Parathyroid adenoma (tissue), 2 donors: ENCODE data around the gene OPCML.

ENCODE experiments used
- H2AFZ ChIP-seq: fragments of 300-600 bp; sonication (generic); one replicate; pipeline ENCODE4 v1.7.0; 2017; ENCODE audit warnings: antibody characterized with exemption, mild to moderate bottlenecking
- H3K27ac ChIP-seq: fragments of 300-600 bp; sonication (generic); one replicate; pipeline ENCODE4 v1.7.0; 2017
- H3K27me3 ChIP-seq: fragments of 300-600 bp; sonication (generic); one replicate; pipeline ENCODE4 v1.7.0; 2017; ENCODE audit warnings: low read length; ENCODE audit not compliant: control insufficient read depth, insufficient read depth
- H3K36me3 ChIP-seq: fragments of 300-600 bp; sonication (generic); one replicate; pipeline ENCODE4 v1.7.0; 2017; ENCODE audit warnings: low read length; ENCODE audit not compliant: control insufficient read depth, insufficient read depth
- H3K4me1 ChIP-seq: fragments of 300-600 bp; sonication (generic); one replicate; pipeline ENCODE4 v1.7.0; 2017; ENCODE audit warnings: control low read depth
- H3K4me2 ChIP-seq: fragments of 300-600 bp; sonication (generic); one replicate; pipeline ENCODE4 v1.7.0; 2017; ENCODE audit warnings: low read length
- H3K4me3 ChIP-seq: fragments of 300-600 bp; sonication (generic); one replicate; pipeline ENCODE4 v1.7.0; 2017; ENCODE audit warnings: low read depth, low read length
- H3K79me2 ChIP-seq: fragments of 300-600 bp; sonication (generic); one replicate; pipeline ENCODE4 v1.7.0; 2017; ENCODE audit warnings: control low read depth
- H3K9ac ChIP-seq: fragments of 300-600 bp; sonication (generic); one replicate; pipeline ENCODE4 v1.7.0; 2017; ENCODE audit warnings: mild to moderate bottlenecking
- H3K9me3 ChIP-seq: fragments of 300-600 bp; sonication (generic); one replicate; pipeline ENCODE4 v1.7.0; 2017; ENCODE audit warnings: low read length; ENCODE audit not compliant: control insufficient read depth
- TF ChIP-seq, protein P1 (sequence below): fragments of 300-600 bp; sonication (generic); IDR thresholded peaks from one replicate; pipeline ENCODE4 v1.7.0; 2017; ENCODE audit warnings: antibody characterized with exemption, mild to moderate bottlenecking
- donor health status: primary hyperparathyroidism.

OPCML gene

DNA sequence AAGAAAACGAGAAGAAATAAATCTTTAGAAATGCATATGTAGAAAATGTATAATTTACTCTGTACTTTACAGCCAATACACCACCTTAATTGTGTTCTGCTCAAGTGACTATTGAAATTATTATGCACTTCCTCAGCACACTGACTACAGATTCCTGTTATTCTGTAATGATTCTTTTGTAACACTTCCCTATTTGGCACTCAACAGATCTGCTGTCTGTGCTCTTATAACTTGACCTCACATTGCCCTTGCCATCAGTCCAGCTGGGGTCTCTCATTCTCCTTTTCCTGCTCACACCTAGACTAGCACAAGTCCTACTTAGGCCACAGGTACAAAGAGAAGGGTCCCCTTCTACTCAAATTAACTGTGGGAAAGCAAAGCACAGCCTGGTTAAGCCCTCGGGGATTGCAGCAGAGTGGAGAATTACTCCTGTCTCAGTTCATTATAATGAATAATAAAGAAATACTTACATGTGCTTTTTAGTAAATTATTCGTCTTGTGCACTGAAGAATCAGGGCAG is 860.4 kb downstream of the OPCML start:
- no peak overlapping the region for H3K27ac ChIP-seq
- no peak overlapping the region for H2AFZ ChIP-seq
- H3K4me3 ChIP-seq, result no peak overlapping the region
- H3K4me2 ChIP-seq, result no peak overlapping the region
- no peaks in the 10 kb centered on the region for H3K27me3 ChIP-seq
- no peak overlapping the region for H3K9ac ChIP-seq
- H3K4me1 ChIP-seq, result no peaks in the 10 kb centered on the region
- H3K36me3 ChIP-seq, result no peaks in the 10 kb centered on the region
- TF ChIP-seq, protein P1, sequence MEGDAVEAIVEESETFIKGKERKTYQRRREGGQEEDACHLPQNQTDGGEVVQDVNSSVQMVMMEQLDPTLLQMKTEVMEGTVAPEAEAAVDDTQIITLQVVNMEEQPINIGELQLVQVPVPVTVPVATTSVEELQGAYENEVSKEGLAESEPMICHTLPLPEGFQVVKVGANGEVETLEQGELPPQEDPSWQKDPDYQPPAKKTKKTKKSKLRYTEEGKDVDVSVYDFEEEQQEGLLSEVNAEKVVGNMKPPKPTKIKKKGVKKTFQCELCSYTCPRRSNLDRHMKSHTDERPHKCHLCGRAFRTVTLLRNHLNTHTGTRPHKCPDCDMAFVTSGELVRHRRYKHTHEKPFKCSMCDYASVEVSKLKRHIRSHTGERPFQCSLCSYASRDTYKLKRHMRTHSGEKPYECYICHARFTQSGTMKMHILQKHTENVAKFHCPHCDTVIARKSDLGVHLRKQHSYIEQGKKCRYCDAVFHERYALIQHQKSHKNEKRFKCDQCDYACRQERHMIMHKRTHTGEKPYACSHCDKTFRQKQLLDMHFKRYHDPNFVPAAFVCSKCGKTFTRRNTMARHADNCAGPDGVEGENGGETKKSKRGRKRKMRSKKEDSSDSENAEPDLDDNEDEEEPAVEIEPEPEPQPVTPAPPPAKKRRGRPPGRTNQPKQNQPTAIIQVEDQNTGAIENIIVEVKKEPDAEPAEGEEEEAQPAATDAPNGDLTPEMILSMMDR, result no peak
- no peaks in the 10 kb centered on the region for H3K79me2 ChIP-seq
- no peaks in the 10 kb centered on the region for H3K9me3 ChIP-seq

GRCh38 chr11:132670921-132671675 is 861.2 kb downstream of the OPCML start:
- Histone ChIP-seq H3K9ac (no peak overlapping the region), H3K27me3 (no peaks in the 10 kb centered on the region), H3K79me2 (no peaks in the 10 kb centered on the region), H3K4me2 (no peak overlapping the region), H3K4me3 (no peak overlapping the region), H3K27ac (no peak overlapping the region), H3K36me3 (no peaks in the 10 kb centered on the region), H2AFZ (no peak overlapping the region), H3K9me3 (no peaks in the 10 kb centered on the region), H3K4me1 (no peaks in the 10 kb centered on the region)
- TF ChIP-seq, protein P1, result no peak

- no peaks in the 10 kb centered on the region for H3K36me3 ChIP-seq
- no peaks in the 10 kb centered on the region for H3K27me3 ChIP-seq
- H3K4me3 ChIP-seq, result no peak overlapping the region
- H3K27ac ChIP-seq, result no peak overlapping the region
- H3K4me1 ChIP-seq, result no peaks in the 10 kb centered on the region
- H3K9ac ChIP-seq, result no peak overlapping the region
- TF ChIP-seq, protein P1, result no peak
- no peak overlapping the region for H2AFZ ChIP-seq
- H3K4me2 ChIP-seq, result no peak overlapping the region
- no peaks in the 10 kb centered on the region for H3K79me2 ChIP-seq
- H3K9me3 ChIP-seq, result no peaks in the 10 kb centered on the region
Observed at GRCh38 chr11:132669949-132670348, 862.4 kb downstream of the OPCML start.

DNA sequence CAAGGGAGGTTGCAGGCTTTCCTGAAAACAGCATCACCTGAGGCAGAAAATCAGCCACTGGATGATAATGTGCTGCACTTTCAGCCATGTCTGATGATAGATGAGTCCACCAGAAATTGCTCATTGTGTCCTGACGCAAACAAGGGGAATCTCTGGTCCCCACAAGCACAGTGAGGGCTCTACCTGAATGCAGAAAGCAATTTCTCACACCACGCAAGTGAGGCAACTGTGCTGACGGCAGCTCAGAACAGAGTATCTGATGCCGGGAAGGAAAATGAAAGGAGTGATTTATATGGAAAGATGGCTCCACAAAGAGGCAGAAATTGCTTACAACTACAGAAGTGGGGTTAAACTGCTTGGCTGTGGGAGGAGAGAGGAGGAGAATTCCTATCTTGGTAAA is 867.1 kb downstream of the OPCML start:
- no peaks in the 10 kb centered on the region for H3K4me1 ChIP-seq
- H3K4me2 ChIP-seq, result no peak overlapping the region
- no peak overlapping the region for H3K9ac ChIP-seq
- no peak overlapping the region for H3K27ac ChIP-seq
- H3K9me3 ChIP-seq, result no peaks in the 10 kb centered on the region
- no peak overlapping the region for H3K4me3 ChIP-seq
- H3K79me2 ChIP-seq, result no peaks in the 10 kb centered on the region
- no peak overlapping the region for H2AFZ ChIP-seq
- TF ChIP-seq, protein P1, result no peak
- no peaks in the 10 kb centered on the region for H3K36me3 ChIP-seq
- H3K27me3 ChIP-seq, result no peaks in the 10 kb centered on the region

- no peak overlapping the region for H3K9ac ChIP-seq
- no peaks in the 10 kb centered on the region for H3K79me2 ChIP-seq
- H3K4me1 ChIP-seq, result no peaks in the 10 kb centered on the region
- H3K4me3 ChIP-seq, result no peak overlapping the region
- no peaks in the 10 kb centered on the region for H3K9me3 ChIP-seq
- no peaks in the 10 kb centered on the region for H3K36me3 ChIP-seq
- H3K27me3 ChIP-seq, result no peaks in the 10 kb centered on the region
- TF ChIP-seq, protein P1, result no peak
- no peak overlapping the region for H2AFZ ChIP-seq
- H3K4me2 ChIP-seq, result no peak overlapping the region
- no peak overlapping the region for H3K27ac ChIP-seq
Observed at GRCh38 chr11:132658696-132659095, 873.6 kb downstream of the OPCML start.
